Measurements from ENCODE around the gene ITPR2.

Gene ITPR2

DNA sequence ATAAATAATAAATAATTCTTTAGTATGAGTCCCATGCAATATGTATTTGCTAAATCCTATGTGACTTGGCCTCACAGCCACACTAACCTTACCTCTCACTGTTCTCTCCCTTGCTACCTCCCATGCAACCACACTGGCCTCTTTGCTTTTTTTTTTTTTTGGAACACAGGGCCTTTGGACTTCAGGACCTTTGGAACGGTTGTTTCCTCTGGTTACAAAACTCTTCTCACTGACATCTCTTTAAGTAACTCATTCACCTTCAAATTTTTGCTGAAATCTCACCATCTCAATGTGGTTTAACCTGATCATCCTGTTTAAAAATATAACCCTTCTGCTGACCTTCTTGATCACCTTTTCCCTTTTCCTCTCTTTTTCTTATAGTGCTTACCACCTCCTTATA lies 443.7 kb downstream of the ITPR2 start:
- H3K4ac ChIP-seq (ENCODE audit: low read depth in 1 of 2, low read length in 2 of 2): no peak overlapping the region
- no peak overlapping the region for H2BK5ac ChIP-seq (ENCODE audit: low read depth, low read length, poor library complexity, severe bottlenecking)
- no peak overlapping the region for H2AFZ ChIP-seq (ENCODE audit: low read depth, low read length)
- H3K9ac ChIP-seq (ENCODE audit: low read length): no peak overlapping the region
- H2BK15ac ChIP-seq (ENCODE audit: low read depth, poor library complexity, severe bottlenecking): no peak overlapping the region
- H2BK12ac ChIP-seq (ENCODE audit: low read length in 2 of 2): no peak overlapping the region
- no peak overlapping the region for H3K14ac ChIP-seq (ENCODE audit: low read length in 2 of 2)
- H3K18ac ChIP-seq (ENCODE audit: low read depth in 1 of 2, low read length in 2 of 2): no peak overlapping the region
- H4K8ac ChIP-seq (ENCODE audit: low read length): no peak overlapping the region
- no peaks in the 10 kb centered on the region for H3K27me3 ChIP-seq (ENCODE audit: control insufficient read depth in 1 of 2, insufficient read depth in 1 of 2, low read length in 2 of 2)
- H2AK5ac ChIP-seq (ENCODE audit: low read length, severe bottlenecking): no peak overlapping the region
- WGBS: 97% methylated on average over 1 of the region's 1 CpG
- no peak for DNase-seq
- no peaks in the 10 kb centered on the region for H3K79me1 ChIP-seq (replicated peaks; ENCODE audit: low read length, poor library complexity, severe bottlenecking)
- no peaks in the 10 kb centered on the region for H3K9me3 ChIP-seq (ENCODE audit: control insufficient read depth, low read length)
- no peak overlapping the region for H3K27ac ChIP-seq (ENCODE audit: low read length, poor library complexity, severe bottlenecking)
- no peak overlapping the region for H3K4me2 ChIP-seq (ENCODE audit: low read length, poor library complexity, severe bottlenecking)
- no peaks in the 10 kb centered on the region for H3K4me1 ChIP-seq (ENCODE audit: control insufficient read depth, insufficient read depth, low read depth, low read length)
- H3K36me3 ChIP-seq (ENCODE audit: control insufficient read depth in 1 of 2, insufficient read depth in 2 of 2, low read depth in 1 of 2, low read length in 2 of 2): no peaks in the 10 kb centered on the region
- H4K91ac ChIP-seq (ENCODE audit: low read length): no peak overlapping the region
- H3K23ac ChIP-seq (ENCODE audit: low read length in 2 of 2): no peak overlapping the region
- H3K4me3 ChIP-seq (ENCODE audit: insufficient read depth in 1 of 2, low read depth in 1 of 2, low read length in 2 of 2): no peak overlapping the region
- no peak overlapping the region for H2BK120ac ChIP-seq (ENCODE audit: low read depth, low read length)

DNA sequence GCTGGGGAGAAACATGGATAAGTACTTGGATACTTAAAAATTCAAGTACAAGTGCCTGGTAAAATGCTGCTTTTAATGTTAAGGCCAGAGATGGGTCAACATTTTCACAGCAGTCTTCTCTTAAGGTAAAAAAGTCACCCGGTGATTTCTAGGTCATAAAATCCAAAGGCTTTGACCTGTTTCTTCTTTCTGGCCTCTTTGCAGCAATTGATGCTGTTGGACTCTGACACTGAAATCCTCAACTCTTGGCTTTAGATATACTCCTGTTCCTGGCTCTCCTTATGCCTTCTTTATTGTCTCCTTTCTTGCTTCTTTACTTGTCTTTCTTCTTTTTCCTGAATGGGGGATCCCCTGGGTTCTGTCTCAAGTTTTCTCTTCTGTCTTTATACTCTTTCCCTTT lies 448.5 kb downstream of the ITPR2 start:
- Histone ChIP-seq H2BK120ac (ENCODE audit: low read depth, low read length) (no peak overlapping the region), H2BK15ac (ENCODE audit: low read depth, poor library complexity, severe bottlenecking) (no peak overlapping the region), H3K14ac (ENCODE audit: low read length in 2 of 2) (no peak overlapping the region), H3K9ac (ENCODE audit: low read length) (no peak overlapping the region), H4K8ac (ENCODE audit: low read length) (no peak overlapping the region), H2BK5ac (ENCODE audit: low read depth, low read length, poor library complexity, severe bottlenecking) (no peak overlapping the region), H3K4me2 (ENCODE audit: low read length, poor library complexity, severe bottlenecking) (no peak overlapping the region), H2BK12ac (ENCODE audit: low read length in 2 of 2) (no peak overlapping the region), H2AK5ac (ENCODE audit: low read length, severe bottlenecking) (no peak overlapping the region), H3K4me1 (ENCODE audit: control insufficient read depth, insufficient read depth, low read depth, low read length) (no peaks in the 10 kb centered on the region), H3K4ac (ENCODE audit: low read depth in 1 of 2, low read length in 2 of 2) (no peak overlapping the region), H2AFZ (ENCODE audit: low read depth, low read length) (no peak overlapping the region), H3K27ac (ENCODE audit: low read length, poor library complexity, severe bottlenecking) (no peak overlapping the region), H3K27me3 (ENCODE audit: control insufficient read depth in 1 of 2, insufficient read depth in 1 of 2, low read length in 2 of 2) (no peaks in the 10 kb centered on the region), H3K36me3 (ENCODE audit: control insufficient read depth in 1 of 2, insufficient read depth in 2 of 2, low read depth in 1 of 2, low read length in 2 of 2) (no peaks in the 10 kb centered on the region), H4K91ac (ENCODE audit: low read length) (no peak overlapping the region), H3K9me3 (ENCODE audit: control insufficient read depth, low read length) (no peaks in the 10 kb centered on the region), H3K4me3 (ENCODE audit: insufficient read depth in 1 of 2, low read depth in 1 of 2, low read length in 2 of 2) (no peak overlapping the region), H3K18ac (ENCODE audit: low read depth in 1 of 2, low read length in 2 of 2) (no peak overlapping the region), H3K79me1 (replicated peaks; ENCODE audit: low read length, poor library complexity, severe bottlenecking) (no peaks in the 10 kb centered on the region), H3K23ac (ENCODE audit: low read length in 2 of 2) (no peak overlapping the region)
- no peak for DNase-seq
- 94% methylated on average over 1 of the region's 1 CpG for WGBS

GRCh38 chr12:26383041-26383440 lies 450.0 kb downstream of the ITPR2 start:
- H3K79me1 ChIP-seq (replicated peaks; ENCODE audit: low read length, poor library complexity, severe bottlenecking): peaks cover 1% of the 10 kb centered on the region
- H3K9ac ChIP-seq (ENCODE audit: low read length): no peak overlapping the region
- no peak overlapping the region for H3K14ac ChIP-seq (ENCODE audit: low read length in 2 of 2)

DNA sequence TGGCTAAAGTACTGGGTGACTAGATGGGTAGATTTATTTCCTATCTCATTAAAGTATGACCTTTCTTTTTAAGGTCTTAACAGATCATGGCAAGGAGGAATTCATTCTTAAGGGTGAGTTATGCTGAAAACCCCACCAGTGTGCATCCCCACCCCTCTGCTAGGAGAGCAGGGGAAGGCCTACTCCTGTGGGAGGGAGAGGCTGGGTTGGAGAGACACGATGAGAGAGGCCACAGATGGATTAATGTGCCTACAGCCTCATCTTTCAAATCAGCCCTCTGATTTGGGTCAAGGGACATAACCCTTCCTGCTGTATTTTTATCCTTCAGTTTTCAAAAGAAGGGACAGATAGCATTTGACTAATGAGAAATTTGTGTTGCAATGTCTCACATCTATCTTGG lies 452.1 kb downstream of the ITPR2 start:
- no peak overlapping the region for H2BK120ac ChIP-seq (ENCODE audit: low read depth, low read length)
- no peak overlapping the region for H3K4me2 ChIP-seq (ENCODE audit: low read length, poor library complexity, severe bottlenecking)
- no peak overlapping the region for H3K18ac ChIP-seq (ENCODE audit: low read depth in 1 of 2, low read length in 2 of 2)
- no peak overlapping the region for H2AK5ac ChIP-seq (ENCODE audit: low read length, severe bottlenecking)
- no peak overlapping the region for H2AFZ ChIP-seq (ENCODE audit: low read depth, low read length)
- no peak overlapping the region for H3K27ac ChIP-seq (ENCODE audit: low read length, poor library complexity, severe bottlenecking)
- H4K91ac ChIP-seq (ENCODE audit: low read length): no peak overlapping the region
- H3K4ac ChIP-seq (ENCODE audit: low read depth in 1 of 2, low read length in 2 of 2): no peak overlapping the region
- no peak overlapping the region for H4K8ac ChIP-seq (ENCODE audit: low read length)
- H3K9me3 ChIP-seq (ENCODE audit: control insufficient read depth, low read length): no peaks in the 10 kb centered on the region
- no peak for DNase-seq
- no CpG with 5 or more reads among the region's 1 CpG for WGBS
- H3K9ac ChIP-seq (ENCODE audit: low read length): no peak overlapping the region
- H3K79me1 ChIP-seq (replicated peaks; ENCODE audit: low read length, poor library complexity, severe bottlenecking): peaks cover 1% of the 10 kb centered on the region
- no peak overlapping the region for H2BK15ac ChIP-seq (ENCODE audit: low read depth, poor library complexity, severe bottlenecking)
- H3K36me3 ChIP-seq (ENCODE audit: control insufficient read depth in 1 of 2, insufficient read depth in 2 of 2, low read depth in 1 of 2, low read length in 2 of 2): peaks cover 0 to 3% of the 10 kb centered on the region in 2 experiments
- no peak overlapping the region for H2BK12ac ChIP-seq (ENCODE audit: low read length in 2 of 2)
- no peaks in the 10 kb centered on the region for H3K27me3 ChIP-seq (ENCODE audit: control insufficient read depth in 1 of 2, insufficient read depth in 1 of 2, low read length in 2 of 2)
- H2BK5ac ChIP-seq (ENCODE audit: low read depth, low read length, poor library complexity, severe bottlenecking): no peak overlapping the region
- no peaks in the 10 kb centered on the region for H3K4me1 ChIP-seq (ENCODE audit: control insufficient read depth, insufficient read depth, low read depth, low read length)
- no peak overlapping the region for H3K4me3 ChIP-seq (ENCODE audit: insufficient read depth in 1 of 2, low read depth in 1 of 2, low read length in 2 of 2)
- H3K23ac ChIP-seq (ENCODE audit: low read length in 2 of 2): no peak overlapping the region
- H3K14ac ChIP-seq (ENCODE audit: low read length in 2 of 2): no peak overlapping the region

More at GRCh38 chr12:26383041-26383440, 450.0 kb downstream of the ITPR2 start:
- Histone ChIP-seq H3K23ac (ENCODE audit: low read length in 2 of 2) (no peak overlapping the region), H3K27me3 (ENCODE audit: control insufficient read depth in 1 of 2, insufficient read depth in 1 of 2, low read length in 2 of 2) (no peaks in the 10 kb centered on the region), H2AFZ (ENCODE audit: low read depth, low read length) (no peak overlapping the region), H3K18ac (ENCODE audit: low read depth in 1 of 2, low read length in 2 of 2) (no peak overlapping the region), H3K4me2 (ENCODE audit: low read length, poor library complexity, severe bottlenecking) (no peak overlapping the region), H3K9me3 (ENCODE audit: control insufficient read depth, low read length) (no peaks in the 10 kb centered on the region), H2BK5ac (ENCODE audit: low read depth, low read length, poor library complexity, severe bottlenecking) (no peak overlapping the region), H3K27ac (ENCODE audit: low read length, poor library complexity, severe bottlenecking) (no peak overlapping the region), H2BK15ac (ENCODE audit: low read depth, poor library complexity, severe bottlenecking) (no peak overlapping the region), H4K91ac (ENCODE audit: low read length) (no peak overlapping the region), H2BK120ac (ENCODE audit: low read depth, low read length) (no peak overlapping the region), H3K36me3 (ENCODE audit: control insufficient read depth in 1 of 2, insufficient read depth in 2 of 2, low read depth in 1 of 2, low read length in 2 of 2) (peaks cover 0 to 3% of the 10 kb centered on the region in 2 experiments), H3K4me1 (ENCODE audit: control insufficient read depth, insufficient read depth, low read depth, low read length) (no peaks in the 10 kb centered on the region), H3K4ac (ENCODE audit: low read depth in 1 of 2, low read length in 2 of 2) (no peak overlapping the region), H3K4me3 (ENCODE audit: insufficient read depth in 1 of 2, low read depth in 1 of 2, low read length in 2 of 2) (no peak overlapping the region), H2AK5ac (ENCODE audit: low read length, severe bottlenecking) (no peak overlapping the region), H4K8ac (ENCODE audit: low read length) (no peak overlapping the region), H2BK12ac (ENCODE audit: low read length in 2 of 2) (no peak overlapping the region)
- 100% methylated on average over 1 of the region's 1 CpG for WGBS
- no peak for DNase-seq

Data from mesenchymal stem cell (in vitro differentiated cells and primary cell).